ELF-1 (cell line): ENCODE measurements around the gene ZCCHC4.

ENCODE experiments used
- DNase-seq: peaks from one replicate; pipeline ENCODE4 v3.0.0-alpha.2; 2016; ENCODE audit warnings: low read depth, low spot score

ZCCHC4 gene

GRCh38 chr4:25312496-25313200 lies at the start of gene ZCCHC4:
ZCCHC4 (plus strand) TSS chr4:25312774; CDS start chr4:25312810, 36 bp downstream.
- DNase-seq = peak; percentile 96

GRCh38 chr4:25271866-25272265 lies 40.7 kb upstream of the ZCCHC4 start:
- no peak for DNase-seq

GRCh38 chr4:25280210-25280609 lies 32.4 kb upstream of the ZCCHC4 start:
- no peak for DNase-seq

- no peak for DNase-seq
Observed at GRCh38 chr4:25283948-25284347, 28.6 kb upstream of the ZCCHC4 start.

GRCh38 chr4:25284466-25284865 lies 28.1 kb upstream of the ZCCHC4 start:
- DNase-seq = no peak

- DNase-seq = peak; percentile 79
Observed at GRCh38 chr4:25290490-25291067, 22.0 kb upstream of the ZCCHC4 start.

GRCh38 chr4:25291158-25291733 lies 21.3 kb upstream of the ZCCHC4 start:
- DNase-seq = no peak

- DNase-seq = no peak
Observed at GRCh38 chr4:25297528-25298242, 14.9 kb upstream of the ZCCHC4 start.

GRCh38 chr4:25299476-25300203 lies 12.9 kb upstream of the ZCCHC4 start:
- peak; percentile 85 for DNase-seq

GRCh38 chr4:25301471-25301870 lies 11.1 kb upstream of the ZCCHC4 start:
- DNase-seq = no peak

GRCh38 chr4:25302626-25303025 lies 9.9 kb upstream of the ZCCHC4 start:
- no peak for DNase-seq

- DNase-seq = no peak
Observed at GRCh38 chr4:25303578-25303977, 9.0 kb upstream of the ZCCHC4 start.

GRCh38 chr4:25306518-25307057 lies 6.0 kb upstream of the ZCCHC4 start:
- DNase-seq = no peak

- no peak for DNase-seq
Observed at GRCh38 chr4:25307596-25307995, 5.0 kb upstream of the ZCCHC4 start.

GRCh38 chr4:25308306-25308705 lies 4.3 kb upstream of the ZCCHC4 start:
- DNase-seq = no peak

GRCh38 chr4:25308761-25309160 lies 3.8 kb upstream of the ZCCHC4 start:
- no peak for DNase-seq

- no peak for DNase-seq
Observed at GRCh38 chr4:25310066-25310802, 2.3 kb upstream of the ZCCHC4 start.

GRCh38 chr4:25310803-25311166 lies 1.8 kb upstream of the ZCCHC4 start:
- no peak for DNase-seq

- peak; percentile 30 for DNase-seq
Observed at GRCh38 chr4:25313201-25313895, 774 bp downstream of the ZCCHC4 start.

GRCh38 chr4:25320336-25320735 lies 7.8 kb downstream of the ZCCHC4 start:
- DNase-seq = no peak
